HepG2 (cell line): ENCODE data around the gene SDC1. TPM values are rescaled to one million over a fixed set of nuclear protein-coding genes. Genes with fewer than 3 reads are reported as not detected.

Experiments used
- ATAC-seq: fragments of 200-7000 bp; cut with Tn5 transposase; 3 replicates; pipeline ENCODE4 v1.9.1; 2020; ENCODE audit warnings: mild to moderate bottlenecking, moderate library complexity
- BruUV-seq: library from RNA; stranded (reverse); fragments of 400-500 nt; replicated peaks from 2 replicates; lab custom pipeline; 2021; lab: Mats Ljungman, UMichigan
- CTCF ChIA-PET: fragments of 300-600 bp; formaldehyde crosslinking; extraction: SDS; loops from one replicate; lab custom pipeline; 2021; ENCODE audit warnings: low total read pairs, inconsistent platforms, low intra/inter-chr PET ratio; lab: Yijun Ruan, JAX
- POLR2A ChIA-PET: fragments of 350-600 bp; sonication (Branson Sonifier 250); formaldehyde crosslinking; loops from one replicate; lab custom pipeline; 2020; ENCODE audit warnings: antibody characterized with exemption, inconsistent platforms; lab: Yijun Ruan, JAX
- DNase-seq: peaks from one replicate; pipeline ENCODE4 v3.0.0-alpha.2; 2015; ENCODE audit warnings: low spot score
- FAIRE-seq: peaks from 3 replicates; lab custom pipeline; 2011; peaks lifted over from hg19 to GRCh38; lab: Jason Lieb, UNC
- H2AFZ ChIP-seq: one replicate; pipeline ENCODE4 v1.6.1; 2011; ENCODE audit warnings: low read length, inconsistent platforms
- H3K27ac ChIP-seq: fragments of 300-600 bp; 3 replicates; pipeline ENCODE4 v1.8.0; 2011; ENCODE audit warnings: mixed run types, mild to moderate bottlenecking, mixed read lengths, low read length, inconsistent platforms; ENCODE audit not compliant: insufficient read depth; ENCODE audit errors: extremely low read length
- H3K27me3 ChIP-seq, 2 experiments: fragments of 200-600 bp in 1 of 2; 2 replicates in 1 of 2; 3 replicates in 1 of 2; pipeline versions ENCODE4 v1.6.0 to v1.8.0; 2011; ENCODE audit warnings: low read length in 2 of 2, mild to moderate bottlenecking in 2 of 2, moderate library complexity in 2 of 2, inconsistent platforms in 1 of 2; ENCODE audit not compliant: insufficient read depth in 2 of 2, control insufficient read depth in 1 of 2
- H3K36me3 ChIP-seq, 2 experiments: fragments of 200-600 bp in 1 of 2; replicated peaks in 1 of 2; 2 replicates in 1 of 2; 3 replicates in 1 of 2; pipeline versions ENCODE4 v1.5.1 to v1.8.0; 2011; ENCODE audit warnings: low read length in 2 of 2, inconsistent platforms in 1 of 2; ENCODE audit not compliant: insufficient read depth in 2 of 2, control insufficient read depth in 1 of 2
- H3K4me1 ChIP-seq: 2 replicates; pipeline ENCODE4 v1.5.1; 2012; ENCODE audit warnings: low read length, inconsistent platforms; ENCODE audit not compliant: insufficient read depth
- H3K4me2 ChIP-seq: 2 replicates; pipeline ENCODE4 v1.6.0; 2011; ENCODE audit warnings: low read depth, low read length, inconsistent platforms
- H3K4me3 ChIP-seq, 3 experiments: fragments of 200-600 bp in 1 of 3; sonication (generic), shearing (Covaris generic) in 1 of 3; replicated peaks in 1 of 3; 2 replicates each; pipeline ENCODE4 v1.5.1; 2011 to 2016; ENCODE audit warnings: low read length in 3 of 3, inconsistent platforms in 2 of 3, low read depth in 2 of 3, mild to moderate bottlenecking in 2 of 3, control low read depth in 1 of 3, mixed read lengths in 1 of 3; ENCODE audit not compliant: insufficient read depth in 1 of 3
- H3K79me2 ChIP-seq: one replicate; pipeline ENCODE4 v1.6.1; 2011; ENCODE audit warnings: low read length, inconsistent platforms; ENCODE audit not compliant: insufficient read depth
- H3K9ac ChIP-seq: 2 replicates; pipeline ENCODE4 v1.6.0; 2011; ENCODE audit warnings: mild to moderate bottlenecking, low read depth, low read length, inconsistent platforms; ENCODE audit not compliant: insufficient read depth
- H3K9me3 ChIP-seq: 2 replicates; pipeline ENCODE4 v1.5.1; 2012; ENCODE audit warnings: mild to moderate bottlenecking, low read length
- H4K20me1 ChIP-seq: 2 replicates; pipeline ENCODE4 v1.6.0; 2011; ENCODE audit warnings: inconsistent platforms, mild to moderate bottlenecking, low read length, moderate library complexity; ENCODE audit not compliant: insufficient read depth
- AGO2 ChIP-seq: fragments of 200-400 bp; formaldehyde crosslinking; optimal IDR thresholded peaks from 2 replicates; pipeline ENCODE3; 2017; ENCODE audit warnings: mild to moderate bottlenecking, low read depth, low read length, moderate library complexity
- BRF2 ChIP-seq: sonication (generic); formaldehyde crosslinking; IDR thresholded peaks from 2 replicates; pipeline ENCODE4 v1.8.1; 2022; ENCODE audit warnings: mild to moderate bottlenecking, missing genetic modification reagents
- CCDC6 ChIP-seq: sonication (generic); formaldehyde crosslinking; IDR thresholded peaks from 2 replicates; pipeline ENCODE4 v1.8.1; 2022; ENCODE audit warnings: mild to moderate bottlenecking, missing genetic modification reagents, moderate library complexity
- CEBPG ChIP-seq: IDR thresholded peaks from 2 replicates; pipeline ENCODE4 v1.6.1; 2016
- ELF3 ChIP-seq: IDR thresholded peaks from 2 replicates; pipeline ENCODE4 v1.6.1; 2016; ENCODE audit warnings: missing genetic modification reagents, missing compliant biosample characterization
- FOSL2 ChIP-seq: sonication (generic); formaldehyde crosslinking; IDR thresholded peaks from 2 replicates; pipeline ENCODE4 v1.4.0; 2020; ENCODE audit warnings: missing genetic modification reagents
- HMGA1 ChIP-seq: sonication (generic); formaldehyde crosslinking; conservative IDR thresholded peaks from 2 replicates; pipeline ENCODE4 v1.4.0; 2020; ENCODE audit warnings: missing genetic modification reagents
- MTF1 ChIP-seq: sonication (generic); formaldehyde crosslinking; IDR thresholded peaks from 2 replicates; pipeline ENCODE4 v1.5.0; 2020; ENCODE audit warnings: missing genetic modification reagents
- NFE2L1 ChIP-seq: sonication (generic); formaldehyde crosslinking; IDR thresholded peaks from 2 replicates; pipeline ENCODE4 v1.4.0; 2020; ENCODE audit warnings: missing genetic modification reagents, mild to moderate bottlenecking, borderline replicate concordance
- NKX3-1 ChIP-seq: sonication (generic); formaldehyde crosslinking; IDR thresholded peaks from 2 replicates; pipeline ENCODE4 v1.5.0; 2020; ENCODE audit warnings: missing genetic modification reagents
- NONO ChIP-seq, 2 experiments: fragments of 450-650 bp in 1 of 2; sonication (generic) in 1 of 2; formaldehyde crosslinking in 1 of 2; IDR thresholded peaks in 1 of 2; conservative IDR thresholded peaks in 1 of 2; 2 replicates each; pipeline versions ENCODE4 v1.6.1 to v1.8.0; 2017 to 2022; ENCODE audit warnings: mild to moderate bottlenecking in 1 of 2, missing genetic modification reagents in 1 of 2, moderate library complexity in 1 of 2
- RARA ChIP-seq: IDR thresholded peaks from 2 replicates; pipeline ENCODE4 v1.6.1; 2016; ENCODE audit warnings: missing genetic modification reagents, missing compliant biosample characterization
- RNF2 ChIP-seq: fragments of 450-650 bp; conservative IDR thresholded peaks from 2 replicates; pipeline ENCODE4 v1.6.1; 2016; ENCODE audit warnings: low read depth
- SRF ChIP-seq: IDR thresholded peaks from 2 replicates; pipeline ENCODE4 v1.6.1; 2011; ENCODE audit warnings: mild to moderate bottlenecking, low read depth, low read length, moderate library complexity
- ZBTB7A ChIP-seq: sonication (generic); formaldehyde crosslinking; IDR thresholded peaks from 2 replicates; pipeline ENCODE4 v1.8.0; 2022; ENCODE audit warnings: mild to moderate bottlenecking, missing genetic modification reagents
- ZNF143 ChIP-seq: sonication (generic); formaldehyde crosslinking; IDR thresholded peaks from 2 replicates; pipeline ENCODE4 v1.4.0; 2020; ENCODE audit warnings: missing genetic modification reagents
- ZNF230 ChIP-seq: sonication (generic); formaldehyde crosslinking; IDR thresholded peaks from 2 replicates; pipeline ENCODE4 v1.4.0; 2020; ENCODE audit warnings: mild to moderate bottlenecking, missing genetic modification reagents
- ZNF350 ChIP-seq: sonication (generic); formaldehyde crosslinking; IDR thresholded peaks from 2 replicates; pipeline ENCODE4 v1.4.0; 2020; ENCODE audit warnings: mild to moderate bottlenecking, low read depth, missing genetic modification reagents, borderline replicate concordance
- ZNF44 ChIP-seq: sonication (generic); formaldehyde crosslinking; IDR thresholded peaks from 2 replicates; pipeline ENCODE4 v1.5.1; 2020; ENCODE audit warnings: mild to moderate bottlenecking, missing genetic modification reagents
- ZNF501 ChIP-seq: sonication (generic); formaldehyde crosslinking; IDR thresholded peaks from 2 replicates; pipeline ENCODE4 v1.5.1; 2020; ENCODE audit warnings: mild to moderate bottlenecking, moderate library complexity, missing genetic modification reagents
- ZNF709 ChIP-seq: sonication (generic); formaldehyde crosslinking; IDR thresholded peaks from 2 replicates; pipeline ENCODE4 v1.5.0; 2020; ENCODE audit warnings: mild to moderate bottlenecking, missing genetic modification reagents
- ZNF766 ChIP-seq: sonication (generic); formaldehyde crosslinking; IDR thresholded peaks from 2 replicates; pipeline ENCODE4 v1.5.0; 2020; ENCODE audit warnings: missing genetic modification reagents, borderline replicate concordance
- WGBS: methylation state at CpG from one replicate; pipeline ENCODE4 v1.1.6; 2017; ENCODE audit warnings: low lambda C conversion rate; 5-methylcytosine and 5-hydroxymethylcytosine counted together
- in situ Hi-C: cut with HindIII; loops from 2 replicates; pipeline ENCODE4 v1.10.0; 2017; ENCODE audit warnings: low pct_unique_long_range_greater_than_20kb; ENCODE audit not compliant: extremely low pct_ligation_motif_present
- intact Hi-C: fragments of 100-400 bp; cut with micrococcal nuclease; formaldehyde crosslinking; loops from one replicate; pipeline ENCODE4 v1.10.0; 2022; ENCODE audit not compliant: unreplicated experiment
- polyA plus RNA-seq, 8 experiments: library from polyadenylated mRNA; depleted of rRNA in 3 of 8; stranded (reverse) in 7 of 8; unstranded in 1 of 8; fragments of >200 nt; fragmentation: Illumina TruSeq in 4 of 8; extraction: Trizol in 4 of 8; gene quantifications; 2 replicates each; pipeline versions ENCODE4 v1.2.1 to v1.2.3, GENCODE V29; 2011 to 2016; ENCODE audit warnings: low read depth in 4 of 8, missing spikeins in 1 of 8, mixed read lengths in 1 of 8; ENCODE audit not compliant: insufficient read depth in 1 of 8
- total RNA-seq, 5 experiments: library from RNA; depleted of rRNA; stranded (reverse); fragments of >200 nt; fragmentation: Illumina TruSeq; extraction: Trizol; gene quantifications; 2 replicates each; pipeline ENCODE4 v1.2.3, GENCODE V29; 2016; ENCODE audit warnings: low read depth in 1 of 5
- TF ChIP-seq, protein P1 (sequence below): IDR thresholded peaks from 2 replicates; pipeline ENCODE4 v1.6.1; 2012; ENCODE audit warnings: inconsistent platforms
- TF ChIP-seq, protein P2 (sequence below), 2 experiments: fragments of 450-650 bp in 1 of 2; sonication (generic) in 1 of 2; formaldehyde crosslinking; IDR thresholded peaks; 2 replicates each; pipeline versions ENCODE4 v1.5.0 to v1.8.0; 2020 to 2022; ENCODE audit warnings: mild to moderate bottlenecking in 1 of 2, missing genetic modification reagents in 1 of 2

SDC1 gene
- total and polyA plus RNA-seq, 2 of the 13 experiments (the other 11 are each of a cell fraction or from before 2014, with no cell fraction given) = 108 to 119 TPM

GRCh38 chr2:20185176-20186022 lies 39.5 kb downstream of the SDC1 start:
- intact Hi-C loops = no loop called here
- Histone ChIP-seq H3K36me3 (no peaks in the 10 kb centered on the region), H3K27me3 (no peaks in the 10 kb centered on the region), H4K20me1 (no peaks in the 10 kb centered on the region), H3K79me2 (no peaks in the 10 kb centered on the region), H3K4me1 (peaks cover 96% of the 10 kb centered on the region), H3K4me2 (peak overlapping the region; percentile 82), H3K4me3 (peak overlapping the region in 2 of 3 experiments; percentile 41 to 67; a peak in 3 of 6 replicates), H3K9ac (peak overlapping the region; percentile 62), H3K9me3 (no peaks in the 10 kb centered on the region), H3K27ac (peak overlapping the region; percentile 52), H2AFZ (no peak overlapping the region)
- no peak for DNase-seq
- in situ Hi-C loops = loop anchor here (5.0 kb wide), 1 partner anchor 37 kb away; no protein-coding TSS in a partner anchor
- ChIA-PET CTCF (no interaction called here), POLR2A (interaction anchor here (0.6 to 6.0 kb wide), 6 partner anchors 10 to 80 kb away, joined by 3 to 73 read pairs (median 4); partner anchors contain the start of gene SDC1)
- ATAC-seq = peak; percentile 4
- FAIRE-seq = no peak
- WGBS = 65% methylated on average over 18 of the region's 18 CpGs
- no TSS peak for BruUV-seq
- no peak for TF ChIP-seq HMGA1 (CRISPR knock-in tag)
- no peak for TF ChIP-seq NKX3-1 (CRISPR knock-in tag)
- TF ChIP-seq CEBPG (CRISPR knock-in tag) = no peak
- TF ChIP-seq SRF = no peak
- TF ChIP-seq ZNF44 (CRISPR knock-in tag) = no peak
- 0 out of 2 replicates have a peak, but pooled peaks have one; percentile 35 for TF ChIP-seq CCDC6 (CRISPR knock-in tag)
- TF ChIP-seq ZNF230 (CRISPR knock-in tag) = no peak
- TF ChIP-seq MTF1 (CRISPR knock-in tag) = no peak
- TF ChIP-seq ZNF350 (CRISPR knock-in tag) = 0 out of 2 replicates have a peak, but pooled peaks have one; percentile 20
- no peak for TF ChIP-seq ZNF143 (CRISPR knock-in tag)
- TF ChIP-seq ELF3 (CRISPR knock-in tag) = 0 out of 2 replicates have a peak, but pooled peaks have one; percentile 44
- TF ChIP-seq BRF2 (CRISPR knock-in tag) = no peak
- no peak for TF ChIP-seq RNF2
- no peak for TF ChIP-seq NONO (IDR thresholded peaks at IDR 0.05)
- TF ChIP-seq NONO (CRISPR knock-in tag; conservative IDR thresholded peaks at IDR 0.05) = no peak
- 0 out of 2 replicates have a peak, but pooled peaks have one; percentile 6 for TF ChIP-seq RARA (CRISPR knock-in tag)
- no peak for TF ChIP-seq ZNF709 (CRISPR knock-in tag)
- peak; percentile 61 for TF ChIP-seq AGO2
- TF ChIP-seq, protein P1, sequence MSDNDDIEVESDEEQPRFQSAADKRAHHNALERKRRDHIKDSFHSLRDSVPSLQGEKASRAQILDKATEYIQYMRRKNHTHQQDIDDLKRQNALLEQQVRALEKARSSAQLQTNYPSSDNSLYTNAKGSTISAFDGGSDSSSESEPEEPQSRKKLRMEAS = 0 out of 2 replicates have a peak, but pooled peaks have one; percentile 43
- 0 out of 2 replicates have a peak, but pooled peaks have one; percentile 13 for TF ChIP-seq NFE2L1 (CRISPR knock-in tag)
- no peak for TF ChIP-seq ZNF766
- TF ChIP-seq ZNF501 = no peak
- no peak for TF ChIP-seq ZBTB7A (CRISPR knock-in tag)
- TF ChIP-seq, protein P2, sequence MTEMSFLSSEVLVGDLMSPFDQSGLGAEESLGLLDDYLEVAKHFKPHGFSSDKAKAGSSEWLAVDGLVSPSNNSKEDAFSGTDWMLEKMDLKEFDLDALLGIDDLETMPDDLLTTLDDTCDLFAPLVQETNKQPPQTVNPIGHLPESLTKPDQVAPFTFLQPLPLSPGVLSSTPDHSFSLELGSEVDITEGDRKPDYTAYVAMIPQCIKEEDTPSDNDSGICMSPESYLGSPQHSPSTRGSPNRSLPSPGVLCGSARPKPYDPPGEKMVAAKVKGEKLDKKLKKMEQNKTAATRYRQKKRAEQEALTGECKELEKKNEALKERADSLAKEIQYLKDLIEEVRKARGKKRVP (CRISPR knock-in tag; IDR thresholded peaks at IDR 0.05) = no peak
- 0 out of 2 replicates have a peak, but pooled peaks have one; percentile 17 for TF ChIP-seq FOSL2 (CRISPR knock-in tag)
